IMR-90 (cell line): ENCODE measurements around the gene PRB3. TPM values are rescaled to one million over a fixed set of nuclear protein-coding genes. Genes with fewer than 3 reads are reported as not detected.

ENCODE experiments used
- ATAC-seq: fragments of 200-7000 bp; cut with Tn5 transposase; 2 replicates; pipeline ENCODE4 v1.9.1; 2020; ENCODE audit warnings: low read depth, mild to moderate bottlenecking, moderate library complexity
- BruUV-seq: library from RNA; stranded (reverse); fragments of 400-500 nt; replicated peaks from 2 replicates; lab custom pipeline; 2021; lab: Mats Ljungman, UMichigan
- CTCF ChIA-PET: fragments of 300-600 bp; formaldehyde crosslinking; extraction: SDS; loops from one replicate; lab custom pipeline; 2021; ENCODE audit warnings: antibody characterized with exemption; lab: Yijun Ruan, JAX
- POLR2A ChIA-PET: fragments of 300-600 bp; sonication (Branson Sonifier 250); formaldehyde crosslinking; loops from one replicate; lab custom pipeline; 2022; ENCODE audit warnings: antibody characterized with exemption; ENCODE audit not compliant: unreplicated experiment; lab: Charles Lee
- DNase-seq: peaks from one replicate; pipeline ENCODE4 v3.0.0; 2013
- H2AFZ ChIP-seq: replicated peaks from 2 replicates; pipeline ENCODE3; 2013; ENCODE audit warnings: low read length, mild to moderate bottlenecking; ENCODE audit not compliant: poor library complexity
- H2AK5ac ChIP-seq: 2 replicates; pipeline ENCODE4 v1.6.1; 2013; ENCODE audit warnings: low read depth, low read length, inconsistent platforms
- H2AK9ac ChIP-seq: replicated peaks from 2 replicates; pipeline ENCODE3; 2013; ENCODE audit warnings: mild to moderate bottlenecking, low read depth, low read length, moderate library complexity; ENCODE audit not compliant: poor library complexity
- H2BK120ac ChIP-seq: 2 replicates; pipeline ENCODE4 v1.6.1; 2013; ENCODE audit warnings: low read depth, low read length, inconsistent platforms
- H2BK15ac ChIP-seq: 3 replicates; pipeline ENCODE4 v1.6.1; 2013; ENCODE audit warnings: low read depth, low read length, inconsistent platforms
- H2BK20ac ChIP-seq: 2 replicates; pipeline ENCODE4 v1.6.1; 2013; ENCODE audit warnings: low read depth, mild to moderate bottlenecking, inconsistent platforms, low read length, moderate library complexity
- H2BK5ac ChIP-seq: 2 replicates; pipeline ENCODE4 v1.6.1; 2013; ENCODE audit warnings: mild to moderate bottlenecking, low read depth, low read length, inconsistent platforms; ENCODE audit not compliant: poor library complexity, severe bottlenecking
- H3K14ac ChIP-seq: replicated peaks from 2 replicates; pipeline ENCODE4 v1.6.1; 2013; ENCODE audit warnings: low read depth, low read length, inconsistent platforms
- H3K18ac ChIP-seq: 2 replicates; pipeline ENCODE4 v1.6.1; 2013; ENCODE audit warnings: low read depth, low read length, control low read depth
- H3K23ac ChIP-seq: 2 replicates; pipeline ENCODE4 v1.6.1; 2013; ENCODE audit warnings: low read depth, low read length, inconsistent platforms
- H3K27ac ChIP-seq: 2 replicates; pipeline ENCODE4 v1.5.1; 2013; ENCODE audit warnings: mild to moderate bottlenecking, control low read depth, low read length; ENCODE audit not compliant: insufficient read depth
- H3K27me3 ChIP-seq: 2 replicates; pipeline ENCODE4 v1.6.1; 2013; ENCODE audit warnings: low read length; ENCODE audit not compliant: control insufficient read depth, insufficient read depth
- H3K36me3 ChIP-seq: 2 replicates; pipeline ENCODE4 v1.6.1; 2013; ENCODE audit warnings: low read length, mixed read lengths; ENCODE audit not compliant: control insufficient read depth, insufficient read depth
- H3K4ac ChIP-seq: 2 replicates; pipeline ENCODE4 v1.6.1; 2013; ENCODE audit warnings: low read depth, low read length, inconsistent platforms
- H3K4me1 ChIP-seq: 2 replicates; pipeline ENCODE4 v1.6.1; 2013; ENCODE audit warnings: low read length, mixed read lengths; ENCODE audit not compliant: control insufficient read depth, insufficient read depth
- H3K4me2 ChIP-seq: 2 replicates; pipeline ENCODE4 v1.6.1; 2013; ENCODE audit warnings: low read depth, mild to moderate bottlenecking, control low read depth, low read length, moderate library complexity
- H3K4me3 ChIP-seq: 2 replicates; pipeline ENCODE4 v1.5.1; 2013; ENCODE audit warnings: low read depth, mild to moderate bottlenecking, control low read depth, low read length, moderate library complexity; ENCODE audit not compliant: insufficient read depth
- H3K56ac ChIP-seq: 2 replicates; pipeline ENCODE4 v1.6.1; 2013; ENCODE audit warnings: low read length, inconsistent platforms; ENCODE audit not compliant: insufficient read depth; ENCODE audit errors: extremely low read depth
- H3K79me1 ChIP-seq, 2 experiments: 2 replicates each; pipeline ENCODE4 v1.6.1; 2013; ENCODE audit warnings: low read length in 2 of 2, inconsistent platforms in 1 of 2, low read depth in 1 of 2
- H3K9ac ChIP-seq: 2 replicates; pipeline ENCODE4 v1.6.1; 2013; ENCODE audit warnings: low read depth, low read length, control low read depth
- H3K9me1 ChIP-seq: 2 replicates; pipeline ENCODE4 v1.6.1; 2013; ENCODE audit warnings: low read length, inconsistent platforms; ENCODE audit not compliant: insufficient read depth
- H3K9me3 ChIP-seq: 2 replicates; pipeline ENCODE4 v1.6.1; 2013; ENCODE audit warnings: low read length; ENCODE audit not compliant: control insufficient read depth, insufficient read depth
- H4K20me1 ChIP-seq: 2 replicates; pipeline ENCODE4 v1.6.1; 2013; ENCODE audit warnings: low read length, inconsistent platforms; ENCODE audit not compliant: insufficient read depth
- H4K5ac ChIP-seq: 2 replicates; pipeline ENCODE4 v1.6.1; 2013; ENCODE audit warnings: mild to moderate bottlenecking, low read depth, low read length, control low read depth
- H4K8ac ChIP-seq, 2 experiments: 2 replicates each; pipeline ENCODE4 v1.6.1; 2013; ENCODE audit warnings: low read depth in 2 of 2, low read length in 2 of 2, control low read depth in 1 of 2, inconsistent platforms in 1 of 2
- H4K91ac ChIP-seq: 2 replicates; pipeline ENCODE4 v1.6.1; 2013; ENCODE audit warnings: low read depth, low read length, inconsistent platforms; ENCODE audit not compliant: insufficient read depth
- MAFK ChIP-seq: IDR thresholded peaks from 2 replicates; pipeline ENCODE4 v1.6.1; 2012; ENCODE audit warnings: low read depth, low read length, improper control_type of control experiment
- MAZ ChIP-seq: IDR thresholded peaks from 2 replicates; pipeline ENCODE4 v1.6.1; 2012; ENCODE audit warnings: low read depth, mild to moderate bottlenecking, low read length, improper control_type of control experiment, moderate library complexity, borderline replicate concordance
- NFE2L2 ChIP-seq: fragments of 150-350 bp; IDR thresholded peaks from 2 replicates; pipeline ENCODE4 v1.6.1; 2016; ENCODE audit warnings: low read depth, mild to moderate bottlenecking, low read length
- POLR2A ChIP-seq: IDR thresholded peaks from 2 replicates; pipeline ENCODE4 v1.6.1; 2012; ENCODE audit warnings: mild to moderate bottlenecking, low read depth, low read length
- RAD21 ChIP-seq: IDR thresholded peaks from 2 replicates; pipeline ENCODE4 v1.6.1; 2012; ENCODE audit warnings: low read length, improper control_type of control experiment
- RCOR1 ChIP-seq: IDR thresholded peaks from 2 replicates; pipeline ENCODE4 v1.6.1; 2012; ENCODE audit warnings: mild to moderate bottlenecking, low read length, improper control_type of control experiment; ENCODE audit not compliant: insufficient replicate concordance
- USF2 ChIP-seq: fragments of 150-350 bp; IDR thresholded peaks from 2 replicates; pipeline ENCODE4 v1.6.1; 2017; ENCODE audit warnings: mild to moderate bottlenecking, antibody characterized with exemption, low read length, low read depth
- WGBS, 2 experiments: methylation state at CpG; one replicate each; pipeline versions ENCODE4 v1.1.5 to v1.1.7; 2013; ENCODE audit warnings: missing lambda C conversion rate in 2 of 2; ENCODE audit not compliant: insufficient read length in 1 of 2; ENCODE audit errors: extremely low coverage in 2 of 2; 5-methylcytosine and 5-hydroxymethylcytosine counted together
- dilution Hi-C: fragments of 300-500 bp; cut with HindIII; formaldehyde crosslinking; loops from one replicate; pipeline ENCODE4 v1.14.3; 2018; ENCODE audit warnings: low sequenced_read_pairs; ENCODE audit not compliant: unreplicated experiment
- in situ Hi-C: fragments of 300-500 bp; cut with MboI; formaldehyde crosslinking; loops from 3 replicates; pipeline ENCODE4 v1.14.3; 2019; ENCODE audit warnings: low sequenced_read_pairs, inconsistent platforms, mixed read lengths
- intact Hi-C: fragments of 100-400 bp; cut with micrococcal nuclease; formaldehyde crosslinking; loops from 2 replicates; pipeline ENCODE4 v1.10.0; 2022
- polyA plus RNA-seq, 3 experiments: library from polyadenylated mRNA; depleted of rRNA; stranded (reverse); fragments of >200 nt; gene quantifications; 2 replicates each; pipeline ENCODE4 v1.2.3, GENCODE V29; 2012; ENCODE audit warnings: low replicate concordance in 1 of 3
- total RNA-seq: library from RNA; depleted of rRNA; stranded (reverse); fragments of >200 nt; gene quantifications from 2 replicates; pipeline ENCODE4 v1.2.3, GENCODE V29; 2012
- TF ChIP-seq, protein P1 (sequence below): fragments of 150-350 bp; IDR thresholded peaks from 2 replicates; pipeline ENCODE4 v1.6.1; 2016; ENCODE audit warnings: low read depth, mild to moderate bottlenecking, low read length, moderate library complexity, borderline replicate concordance

Gene PRB3
- total and polyA plus RNA-seq, 2 of the 4 experiments (the other 2 are of a cell fraction) = not detected

DNA sequence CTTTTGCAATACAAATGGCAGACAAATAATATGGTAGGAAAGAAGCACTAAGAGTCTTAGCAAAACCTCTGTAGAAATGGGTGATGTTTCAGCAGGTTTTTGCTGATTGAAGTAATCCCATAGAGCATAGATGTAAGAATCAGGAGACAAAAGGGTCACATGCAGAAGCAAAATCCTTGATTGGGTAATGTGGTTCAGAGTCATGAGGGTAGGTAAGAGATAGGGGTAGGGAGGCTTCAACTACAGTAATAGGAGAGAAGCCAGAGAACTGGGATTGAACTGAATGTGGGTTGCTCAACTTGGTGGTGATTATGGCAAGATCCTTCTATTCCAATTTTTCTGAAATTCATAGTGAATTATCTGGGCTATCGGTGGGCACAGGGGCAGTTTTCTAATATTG, 5.0 kb downstream of the PRB3 start:
- no TSS peak for BruUV-seq
- DNase-seq = no peak

More for the DNA sequence above, 5.0 kb downstream of the PRB3 start:
- H2AFZ ChIP-seq = no peak overlapping the region
- H3K9ac ChIP-seq = no peak overlapping the region
- H3K9me1 ChIP-seq = no peaks in the 10 kb centered on the region
- no peaks in the 10 kb centered on the region for H3K27me3 ChIP-seq
- no peaks in the 10 kb centered on the region for H4K20me1 ChIP-seq
- H3K23ac ChIP-seq = no peak overlapping the region
- no peaks in the 10 kb centered on the region for H3K4me1 ChIP-seq
- H3K14ac ChIP-seq = no peak overlapping the region
- WGBS, 2 experiments = no CpG with 5 or more reads among the region's 1 CpG
- ChIA-PET CTCF (no interaction called here), POLR2A (no interaction called here)
- H2BK120ac ChIP-seq = no peak overlapping the region
- dilution Hi-C loops = no loop called here
- no peak overlapping the region for H3K4me3 ChIP-seq
- H3K4me2 ChIP-seq = no peak overlapping the region
- H2BK5ac ChIP-seq = no peak overlapping the region
- no peak overlapping the region for H3K56ac ChIP-seq
- no peak overlapping the region for H4K5ac ChIP-seq
- H3K36me3 ChIP-seq = no peaks in the 10 kb centered on the region
- H2BK20ac ChIP-seq = no peak overlapping the region
- no peak for ATAC-seq
- no peak overlapping the region for H2AK5ac ChIP-seq
- in situ Hi-C loops = no loop called here
- H3K79me1 ChIP-seq = no peaks in the 10 kb centered on the region
- no peak overlapping the region for H4K91ac ChIP-seq
- no peak overlapping the region for H3K4ac ChIP-seq
- intact Hi-C loops = no loop called here
- no peaks in the 10 kb centered on the region for H3K9me3 ChIP-seq
- no peak overlapping the region for H3K18ac ChIP-seq
- H4K8ac ChIP-seq = no peak overlapping the region
- H2AK9ac ChIP-seq = no peak overlapping the region
- no peak overlapping the region for H3K27ac ChIP-seq
- TF ChIP-seq RAD21 (no peak), RCOR1 (no peak), MAZ (no peak), MAFK (no peak), POLR2A (no peak), USF2 (no peak), NFE2L2 (no peak)
- TF ChIP-seq, protein P1, sequence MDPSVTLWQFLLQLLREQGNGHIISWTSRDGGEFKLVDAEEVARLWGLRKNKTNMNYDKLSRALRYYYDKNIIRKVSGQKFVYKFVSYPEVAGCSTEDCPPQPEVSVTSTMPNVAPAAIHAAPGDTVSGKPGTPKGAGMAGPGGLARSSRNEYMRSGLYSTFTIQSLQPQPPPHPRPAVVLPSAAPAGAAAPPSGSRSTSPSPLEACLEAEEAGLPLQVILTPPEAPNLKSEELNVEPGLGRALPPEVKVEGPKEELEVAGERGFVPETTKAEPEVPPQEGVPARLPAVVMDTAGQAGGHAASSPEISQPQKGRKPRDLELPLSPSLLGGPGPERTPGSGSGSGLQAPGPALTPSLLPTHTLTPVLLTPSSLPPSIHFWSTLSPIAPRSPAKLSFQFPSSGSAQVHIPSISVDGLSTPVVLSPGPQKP = no peak
- H2BK15ac ChIP-seq = no peak overlapping the region
